Body of pancreas (tissue), 4 donors: ENCODE measurements around the gene LYST.

ENCODE experiments used
- POLR2A ChIP-seq, 3 donors: fragments of 450-650 bp; IDR thresholded peaks; one replicate each; pipeline ENCODE4 v1.6.1; 2016; ENCODE audit warnings: antibody characterized with exemption in 3 of 3, mild to moderate bottlenecking in 2 of 3
- TF ChIP-seq, protein P1 (sequence below), 7 experiments: fragments of 450-650 bp in 4 of 7; fragments of 200-600 bp in 3 of 7; sonication (generic) in 3 of 7; IDR thresholded peaks; one replicate each; pipeline ENCODE4 v1.5.1; 2016 to 2019; ENCODE audit warnings: antibody characterized with exemption in 7 of 7

- TF ChIP-seq, protein P1, sequence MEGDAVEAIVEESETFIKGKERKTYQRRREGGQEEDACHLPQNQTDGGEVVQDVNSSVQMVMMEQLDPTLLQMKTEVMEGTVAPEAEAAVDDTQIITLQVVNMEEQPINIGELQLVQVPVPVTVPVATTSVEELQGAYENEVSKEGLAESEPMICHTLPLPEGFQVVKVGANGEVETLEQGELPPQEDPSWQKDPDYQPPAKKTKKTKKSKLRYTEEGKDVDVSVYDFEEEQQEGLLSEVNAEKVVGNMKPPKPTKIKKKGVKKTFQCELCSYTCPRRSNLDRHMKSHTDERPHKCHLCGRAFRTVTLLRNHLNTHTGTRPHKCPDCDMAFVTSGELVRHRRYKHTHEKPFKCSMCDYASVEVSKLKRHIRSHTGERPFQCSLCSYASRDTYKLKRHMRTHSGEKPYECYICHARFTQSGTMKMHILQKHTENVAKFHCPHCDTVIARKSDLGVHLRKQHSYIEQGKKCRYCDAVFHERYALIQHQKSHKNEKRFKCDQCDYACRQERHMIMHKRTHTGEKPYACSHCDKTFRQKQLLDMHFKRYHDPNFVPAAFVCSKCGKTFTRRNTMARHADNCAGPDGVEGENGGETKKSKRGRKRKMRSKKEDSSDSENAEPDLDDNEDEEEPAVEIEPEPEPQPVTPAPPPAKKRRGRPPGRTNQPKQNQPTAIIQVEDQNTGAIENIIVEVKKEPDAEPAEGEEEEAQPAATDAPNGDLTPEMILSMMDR (IDR thresholded peaks at IDR 0.05), result no peak
- TF ChIP-seq POLR2A (IDR thresholded peaks at IDR 0.05), result no peak
Observed at GRCh38 chr1:235759336-235759735, 107.4 kb downstream of the LYST start.
